ENCODE measurements around the gene CALML4. TPM values are rescaled to one million over a fixed set of nuclear protein-coding genes. Genes with fewer than 3 reads are reported as not detected.

The CALML4 gene
- total and polyA plus RNA-seq, 2 experiments from 2014 or later: 13.4 to 16.2 TPM

GRCh38 chr15:68148039-68148438 is 57.1 kb downstream of the CALML4 start:
- Mint-ChIP-seq H3K27me3 (ENCODE audit: insufficient read depth, low read depth, poor library complexity) (peaks cover 6% of the 10 kb centered on the region), H3K4me1 (peaks cover 5% of the 10 kb centered on the region), H3K4me3 (no peak overlapping the region), H3K27ac (no peak overlapping the region), H3K36me3 (ENCODE audit: low read depth) (peaks cover 9% of the 10 kb centered on the region; the same call in 1 of the 3 replicates), H3K9me3 (no peaks in the 10 kb centered on the region)
- Histone ChIP-seq H3K9me2 (ENCODE audit: insufficient read depth) (no peaks in the 10 kb centered on the region), H3K4me1 (ENCODE audit: insufficient read depth) (no peaks in the 10 kb centered on the region), H3K4me3 (no peak overlapping the region), H3K27ac (ENCODE audit: low read depth) (peak overlapping the region; percentile 2; the same call in 1 of the 2 replicates), H3F3A (replicated peaks; ENCODE audit: low read depth) (no peaks in the 10 kb centered on the region), H4K20me1 (replicated peaks; ENCODE audit: insufficient read depth) (no peaks in the 10 kb centered on the region), H3K27me3 (ENCODE audit: insufficient read depth) (no peaks in the 10 kb centered on the region), H2AFZ (no peak overlapping the region), H3K79me2 (replicated peaks; ENCODE audit: insufficient read depth) (no peaks in the 10 kb centered on the region; the same call in 1 of the 2 replicates), H3K36me3 (ENCODE audit: insufficient read depth) (no peaks in the 10 kb centered on the region; the same call in 1 of the 2 replicates), H3K4me2 (no peak overlapping the region)
- ATAC-seq (no peak), DNase-seq (ENCODE audit: low spot score) (no peak)
- TF ChIP-seq EZH2 (IDR thresholded peaks at IDR 0.05; ENCODE audit: low read depth, unreplicated experiment): no peak
- TF ChIP-seq REST (IDR thresholded peaks at IDR 0.05; ENCODE audit: unreplicated experiment): no peak
- TF ChIP-seq CTCF (conservative IDR thresholded peaks at IDR 0.05; ENCODE audit: low read depth in 2 of 2): no peak
- TF ChIP-seq EZH2phosphoT487 (IDR thresholded peaks at IDR 0.05; ENCODE audit: unreplicated experiment): no peak
- no peak for TF ChIP-seq ZNF462 (CRISPR knock-in tag; IDR thresholded peaks at IDR 0.05)
